ENCODE measurements around the gene RBM14. TPM values are rescaled to one million over a fixed set of nuclear protein-coding genes. Genes with fewer than 3 reads are reported as not detected.

Gene RBM14
- total and polyA plus RNA-seq, 2 donors (not counting 3 experiments of a cell fraction or from before 2014, with no cell fraction given), result 44.0 to 104 TPM

GRCh38 chr11:66632952-66633351, 16.5 kb downstream of the RBM14 start:
- TF ChIP-seq GATA2 (IDR thresholded peaks at IDR 0.05; ENCODE audit: insufficient read depth, insufficient read length, low read depth, low read length), result no peak
- no peak for TF ChIP-seq EZH2 (IDR thresholded peaks at IDR 0.05; ENCODE audit: borderline replicate concordance, low read depth, low read length, severe bottlenecking)
- TF ChIP-seq, protein P1, sequence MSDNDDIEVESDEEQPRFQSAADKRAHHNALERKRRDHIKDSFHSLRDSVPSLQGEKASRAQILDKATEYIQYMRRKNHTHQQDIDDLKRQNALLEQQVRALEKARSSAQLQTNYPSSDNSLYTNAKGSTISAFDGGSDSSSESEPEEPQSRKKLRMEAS (IDR thresholded peaks at IDR 0.05; ENCODE audit: insufficient read depth, insufficient read length), result no peak
- TF ChIP-seq POLR2A (IDR thresholded peaks at IDR 0.05; ENCODE audit: low read depth, low read length), result no peak
- TF ChIP-seq FOS (IDR thresholded peaks at IDR 0.05; ENCODE audit: borderline replicate concordance, insufficient read depth, low read length), result no peak
- TF ChIP-seq MYC (IDR thresholded peaks at IDR 0.05; ENCODE audit: low read depth, low read length), result no peak
- TF ChIP-seq, protein P2, sequence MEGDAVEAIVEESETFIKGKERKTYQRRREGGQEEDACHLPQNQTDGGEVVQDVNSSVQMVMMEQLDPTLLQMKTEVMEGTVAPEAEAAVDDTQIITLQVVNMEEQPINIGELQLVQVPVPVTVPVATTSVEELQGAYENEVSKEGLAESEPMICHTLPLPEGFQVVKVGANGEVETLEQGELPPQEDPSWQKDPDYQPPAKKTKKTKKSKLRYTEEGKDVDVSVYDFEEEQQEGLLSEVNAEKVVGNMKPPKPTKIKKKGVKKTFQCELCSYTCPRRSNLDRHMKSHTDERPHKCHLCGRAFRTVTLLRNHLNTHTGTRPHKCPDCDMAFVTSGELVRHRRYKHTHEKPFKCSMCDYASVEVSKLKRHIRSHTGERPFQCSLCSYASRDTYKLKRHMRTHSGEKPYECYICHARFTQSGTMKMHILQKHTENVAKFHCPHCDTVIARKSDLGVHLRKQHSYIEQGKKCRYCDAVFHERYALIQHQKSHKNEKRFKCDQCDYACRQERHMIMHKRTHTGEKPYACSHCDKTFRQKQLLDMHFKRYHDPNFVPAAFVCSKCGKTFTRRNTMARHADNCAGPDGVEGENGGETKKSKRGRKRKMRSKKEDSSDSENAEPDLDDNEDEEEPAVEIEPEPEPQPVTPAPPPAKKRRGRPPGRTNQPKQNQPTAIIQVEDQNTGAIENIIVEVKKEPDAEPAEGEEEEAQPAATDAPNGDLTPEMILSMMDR (IDR thresholded peaks at IDR 0.05; ENCODE audit: extremely low read depth in 1 of 2, insufficient read depth in 1 of 2, low read depth in 1 of 2, low read length in 2 of 2), result no peak
- no peak for TF ChIP-seq POLR2AphosphoS5 (IDR thresholded peaks at IDR 0.05; ENCODE audit: insufficient read depth, low read depth, low read length)
- TF ChIP-seq JUN (IDR thresholded peaks at IDR 0.05; ENCODE audit: borderline replicate concordance, insufficient read depth, insufficient read length, low read depth), result no peak
- H3K36me3 ChIP-seq (ENCODE audit: control insufficient read depth in 2 of 2, extremely low read depth in 1 of 2, insufficient read depth in 2 of 2, low read length in 2 of 2), result peaks cover 10 to 20% of the 10 kb centered on the region in 2 experiments
- H2AFZ ChIP-seq (ENCODE audit: low read depth, low read length), result no peak overlapping the region
- ChIA-PET CTCF (no interaction called here), POLR2A (no interaction called here)
- BruUV-seq (replicated peaks), result no TSS peak
- dilution Hi-C loops (cut with MboI; ENCODE audit: extremely low pct_ligation_motif_present, low sequenced_read_pairs) (no loop called here), intact Hi-C loops (cut with micrococcal nuclease) (no loop called here)
- no peak overlapping the region for H3K27ac ChIP-seq (ENCODE audit: insufficient read depth, low read depth, low read length)
- H3K9ac ChIP-seq (replicated peaks; ENCODE audit: extremely low read depth, insufficient read depth, low read length), result no peak overlapping the region
- FAIRE-seq (no peak), DNase-seq (ENCODE audit: low read depth, low spot score) (no peak)
- H3K9me1 ChIP-seq (replicated peaks; ENCODE audit: control insufficient read depth, extremely low read depth, insufficient read depth, low read length), result no peaks in the 10 kb centered on the region
- no peaks in the 10 kb centered on the region for H3K27me3 ChIP-seq (ENCODE audit: control insufficient read depth in 2 of 2, insufficient read depth in 2 of 2, low read length in 2 of 2)
- no peak overlapping the region for H3K4me2 ChIP-seq (ENCODE audit: insufficient read depth, low read length)
- no peak overlapping the region for H3K4me3 ChIP-seq (replicated peaks in 1 of 3; ENCODE audit: insufficient read depth in 1 of 3, low read depth in 1 of 3, low read length in 3 of 3)
- H3K9me3 ChIP-seq (replicated peaks; ENCODE audit: control insufficient read depth, insufficient read depth, low read length), result no peaks in the 10 kb centered on the region
- H3K4me1 ChIP-seq (ENCODE audit: control insufficient read depth, extremely low read depth, insufficient read depth, low read length), result peaks cover 4% of the 10 kb centered on the region
- H3K79me2 ChIP-seq (ENCODE audit: control insufficient read depth, insufficient read depth, low read length), result peaks cover 91% of the 10 kb centered on the region
- peaks cover 7% of the 10 kb centered on the region for H4K20me1 ChIP-seq (replicated peaks; ENCODE audit: control insufficient read depth, extremely low read depth, insufficient read depth, low read length)
